GM23338 (cell line): ENCODE results near the gene CMBL.

Source experiments
- CTCF ChIP-seq, 2 experiments: fragments of 200-600 bp in 1 of 2; sonication (generic) in 1 of 2; conservative IDR thresholded peaks; 2 replicates each; pipeline versions ENCODE4 v1.5.1 to v1.6.1; 2016 to 2017; ENCODE audit warnings: antibody characterized with exemption in 2 of 2, low read depth in 2 of 2, mild to moderate bottlenecking in 2 of 2, moderate library complexity in 1 of 2
- EZH2 ChIP-seq: fragments of 200-600 bp; sonication (generic); IDR thresholded peaks from one replicate; pipeline ENCODE4 v1.8.0; 2017; ENCODE audit warnings: antibody characterized with exemption, mild to moderate bottlenecking, low read depth; ENCODE audit not compliant: unreplicated experiment
- EZH2phosphoT487 ChIP-seq: fragments of 200-600 bp; sonication (generic); IDR thresholded peaks from one replicate; pipeline ENCODE4 v1.8.1; 2018; ENCODE audit warnings: antibody characterized with exemption; ENCODE audit not compliant: unreplicated experiment
- REST ChIP-seq: IDR thresholded peaks from one replicate; pipeline ENCODE4 v1.6.1; 2018; ENCODE audit warnings: antibody characterized with exemption; ENCODE audit not compliant: unreplicated experiment

GRCh38 chr5:10339058-10339811, 31.5 kb upstream of the CMBL start:
- no peak for TF ChIP-seq EZH2phosphoT487
- no peak for TF ChIP-seq EZH2
- no peak for TF ChIP-seq CTCF (conservative IDR thresholded peaks at IDR 0.05; ENCODE audit: low read depth in 2 of 2)
- TF ChIP-seq REST = no peak
